Right lobe of liver (tissue), 6 donors: ENCODE measurements around the gene ABCB8. TPM values are rescaled to one million over a fixed set of nuclear protein-coding genes. Genes with fewer than 3 reads are reported as not detected.

Experiments
- ATAC-seq, 4 donors: fragments of 200-7000 bp; cut with Tn5 transposase; one replicate each; pipeline ENCODE4 v1.9.1; 2020; ENCODE audit warnings: mild to moderate bottlenecking in 4 of 4, moderate library complexity in 4 of 4
- DNase-seq, 3 donors: peaks; one replicate each; pipeline ENCODE4 v3.0.0-alpha.2; 2020
- H3K27ac ChIP-seq, 3 donors: fragments of 200-600 bp; one replicate each; pipeline ENCODE4 v1.8.0; 2022
- H3K27me3 ChIP-seq, 2 donors: fragments of 200-600 bp; one replicate each; pipeline ENCODE4 v1.8.0; 2022
- H3K36me3 ChIP-seq, 4 donors: fragments of 200-600 bp; sonication (generic) in 1 of 4; one replicate each; pipeline versions ENCODE4 v1.5.1 to v1.8.0; 2017 to 2022; ENCODE audit warnings: control low read depth in 1 of 4
- H3K4me1 ChIP-seq, 4 donors: fragments of 200-600 bp; sonication (generic) in 1 of 4; one replicate each; pipeline versions ENCODE4 v1.5.1 to v1.8.0; 2017 to 2022; ENCODE audit warnings: control low read depth in 1 of 4
- H3K4me3 ChIP-seq, 3 donors: fragments of 200-600 bp; one replicate each; pipeline ENCODE4 v1.8.0; 2022
- H3K9me3 ChIP-seq, 4 donors: fragments of 200-600 bp; sonication (generic) in 1 of 4; one replicate each; pipeline versions ENCODE4 v1.5.1 to v1.8.0; 2017 to 2022; ENCODE audit warnings: control low read depth in 1 of 4
- CTCF ChIP-seq, 4 donors: fragments of 200-600 bp in 3 of 4; fragments of 450-650 bp in 1 of 4; IDR thresholded peaks; one replicate each; pipeline versions ENCODE4 v1.5.1 to v1.8.0; 2016 to 2022; ENCODE audit warnings: antibody characterized with exemption in 4 of 4, mild to moderate bottlenecking in 2 of 4
- POLR2A ChIP-seq: fragments of 450-650 bp; IDR thresholded peaks from one replicate; pipeline ENCODE4 v1.6.1; 2017; ENCODE audit warnings: antibody characterized with exemption, mild to moderate bottlenecking
- WGBS: methylation state at CpG from one replicate; pipeline ENCODE4 v1.1.6; 2018; ENCODE audit warnings: low coverage, low lambda C conversion rate; ENCODE audit not compliant: insufficient coverage; ENCODE audit errors: missing lambda C conversion rate; 5-methylcytosine and 5-hydroxymethylcytosine counted together
- intact Hi-C, 2 donors: fragments of 100-400 bp; cut with DNase I; formaldehyde crosslinking; loops; one replicate each; pipeline versions ENCODE4 v1.11.2 to v1.14.1; 2022
- total RNA-seq, 6 experiments: library from RNA; depleted of rRNA in 2 of 6; stranded (reverse); fragments of >200 nt in 2 of 6; fragmentation: NEBNext Ultra II Directional in 3 of 6; extraction: Animal tissue kit (Norgen Biotek cat#: 25700) in 3 of 6; gene quantifications; one replicate each; pipeline versions ENCODE4 v1.1.0 to v1.2.4, GENCODE V29; 2016 to 2023
- donor health status: DM: no; HTN: yes; CAD: no.
- donor health status: DM: no; HTN: no; CAD: no.
- donor health status: DM: no; HTN: no; CAD: no.
- donor health status: DM: no; HTN: yes; CAD: no.
- donor health status: DM: no; HTN: yes; CAD: no.

The ABCB8 gene
- total RNA-seq, 6 experiments from 2014 or later = 22.3 to 33.8 (median 26.8) TPM

- Histone ChIP-seq H3K4me3 (no peak overlapping the region), H3K27me3 (no peaks in the 10 kb centered on the region), H3K4me1 (peaks cover 0 to 1% (median 0%) of the 10 kb centered on the region in 4 donors), H3K9me3 (no peaks in the 10 kb centered on the region), H3K27ac (no peak overlapping the region), H3K36me3 (no peaks in the 10 kb centered on the region)
- WGBS = 73% methylated on average over 12 of the region's 12 CpGs
- intact Hi-C loops = no loop called here
- no peak for TF ChIP-seq CTCF (IDR thresholded peaks at IDR 0.05)
- no peak for TF ChIP-seq POLR2A
- no peak for DNase-seq
- ATAC-seq = no peak
Measured at GRCh38 chr7:151003572-151003971, 24.7 kb upstream of the ABCB8 start.

DNA sequence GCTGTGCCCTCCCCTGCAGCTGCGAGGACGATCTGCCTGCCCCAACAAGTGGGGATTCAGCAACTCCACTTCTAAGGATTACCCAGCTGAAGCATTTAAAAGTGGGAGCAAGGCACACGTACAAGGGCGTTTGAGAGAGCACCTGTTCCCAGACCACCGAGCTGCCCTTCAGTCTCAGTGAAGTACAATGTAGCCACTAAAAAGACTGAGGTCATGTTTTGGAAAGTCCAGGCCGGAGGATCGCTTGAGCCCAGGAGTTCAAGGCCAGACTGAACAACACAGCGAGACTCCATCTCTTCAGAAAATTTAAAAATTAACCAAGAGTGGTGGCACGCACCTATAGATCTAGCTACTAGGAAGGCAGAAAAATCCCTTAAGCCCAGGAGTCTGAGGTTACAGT, 22.7 kb upstream of the ABCB8 start:
- H3K36me3 ChIP-seq = no peaks in the 10 kb centered on the region
- no peak for ATAC-seq
- H3K4me3 ChIP-seq = no peak overlapping the region
- H3K27ac ChIP-seq = no peak overlapping the region
- 40% methylated on average over 5 of the region's 9 CpGs for WGBS
- H3K27me3 ChIP-seq = no peaks in the 10 kb centered on the region
- DNase-seq = no peak
- intact Hi-C loops = no loop called here
- TF ChIP-seq POLR2A = no peak
- TF ChIP-seq CTCF (IDR thresholded peaks at IDR 0.05) = no peak
- H3K9me3 ChIP-seq = no peaks in the 10 kb centered on the region
- peaks cover 0 to 4% (median 0%) of the 10 kb centered on the region in 4 donors for H3K4me1 ChIP-seq

GRCh38 chr7:151006590-151007300, 21.5 kb upstream of the ABCB8 start:
- no peak overlapping the region for H3K27ac ChIP-seq
- ATAC-seq (no peak), DNase-seq (peak in 2 of 3 donors; percentile 42 to 52)
- H3K27me3 ChIP-seq = no peaks in the 10 kb centered on the region
- intact Hi-C loops = no loop called here
- H3K4me3 ChIP-seq = no peak overlapping the region
- H3K9me3 ChIP-seq = no peaks in the 10 kb centered on the region
- TF ChIP-seq POLR2A (no peak), CTCF (IDR thresholded peaks at IDR 0.05) (no peak)
- no peaks in the 10 kb centered on the region for H3K36me3 ChIP-seq
- H3K4me1 ChIP-seq = peaks cover 0 to 4% (median 0%) of the 10 kb centered on the region in 4 donors
- WGBS = 56% methylated on average over 1 of the region's 23 CpGs

GRCh38 chr7:151007469-151007898, 20.8 kb upstream of the ABCB8 start:
- ATAC-seq = peak; percentile 29 to 57 (median 36)
- Histone ChIP-seq H3K27me3 (no peaks in the 10 kb centered on the region), H3K9me3 (no peaks in the 10 kb centered on the region), H3K4me1 (peaks cover 0 to 4% (median 0%) of the 10 kb centered on the region in 4 donors), H3K4me3 (no peak overlapping the region), H3K27ac (no peak overlapping the region), H3K36me3 (no peaks in the 10 kb centered on the region)
- intact Hi-C loops = no loop called here
- peak in 1 of 3 donors; percentile 44 for DNase-seq
- TF ChIP-seq POLR2A (no peak), CTCF (IDR thresholded peaks at IDR 0.05) (no peak)
- 55% methylated on average over 2 of the region's 7 CpGs for WGBS
